ENCODE measurements around the gene SPATA31E1.
"Not testable (repeated sequence)": the region's sequence is repeated elsewhere in the genome, so short reads cannot be mapped to it uniquely, and the experiment has no call there.

DNA sequence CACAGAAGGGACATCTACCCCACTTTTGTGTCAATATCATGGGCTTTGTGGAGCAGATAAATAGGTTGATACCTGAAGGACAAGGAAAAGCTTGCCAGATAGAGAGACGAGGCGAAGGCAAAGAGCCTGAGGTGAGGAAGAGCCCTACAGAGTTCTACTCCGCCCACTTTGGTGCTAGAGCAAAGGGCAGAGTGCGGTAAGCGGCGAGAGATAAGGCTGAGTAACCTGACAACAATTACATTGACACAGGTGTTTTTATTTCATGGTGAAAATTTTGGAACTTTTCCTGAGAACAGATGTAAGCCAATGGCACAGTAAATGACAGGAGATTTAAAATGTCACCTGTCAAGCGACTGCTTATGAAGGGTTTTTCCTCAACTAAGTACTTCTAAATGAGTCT is 51.8 kb downstream of the SPATA31E1 start:
- not testable (repeated sequence) for TF ChIP-seq POLR2A (IDR thresholded peaks at IDR 0.05)
- TF ChIP-seq, protein P1, sequence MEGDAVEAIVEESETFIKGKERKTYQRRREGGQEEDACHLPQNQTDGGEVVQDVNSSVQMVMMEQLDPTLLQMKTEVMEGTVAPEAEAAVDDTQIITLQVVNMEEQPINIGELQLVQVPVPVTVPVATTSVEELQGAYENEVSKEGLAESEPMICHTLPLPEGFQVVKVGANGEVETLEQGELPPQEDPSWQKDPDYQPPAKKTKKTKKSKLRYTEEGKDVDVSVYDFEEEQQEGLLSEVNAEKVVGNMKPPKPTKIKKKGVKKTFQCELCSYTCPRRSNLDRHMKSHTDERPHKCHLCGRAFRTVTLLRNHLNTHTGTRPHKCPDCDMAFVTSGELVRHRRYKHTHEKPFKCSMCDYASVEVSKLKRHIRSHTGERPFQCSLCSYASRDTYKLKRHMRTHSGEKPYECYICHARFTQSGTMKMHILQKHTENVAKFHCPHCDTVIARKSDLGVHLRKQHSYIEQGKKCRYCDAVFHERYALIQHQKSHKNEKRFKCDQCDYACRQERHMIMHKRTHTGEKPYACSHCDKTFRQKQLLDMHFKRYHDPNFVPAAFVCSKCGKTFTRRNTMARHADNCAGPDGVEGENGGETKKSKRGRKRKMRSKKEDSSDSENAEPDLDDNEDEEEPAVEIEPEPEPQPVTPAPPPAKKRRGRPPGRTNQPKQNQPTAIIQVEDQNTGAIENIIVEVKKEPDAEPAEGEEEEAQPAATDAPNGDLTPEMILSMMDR (IDR thresholded peaks at IDR 0.05), result not testable (repeated sequence)

Data from testis (tissue), 2 donors.